DOHH2 (cell line): ENCODE data around the gene KIF26B.

Experiments used
- H3F3A ChIP-seq: fragments of 200-600 bp; sonication (generic), shearing (Covaris generic); 2 replicates; pipeline ENCODE4 v1.6.0; 2016; ENCODE audit warnings: antibody characterized with exemption, mild to moderate bottlenecking; ENCODE audit not compliant: control insufficient read depth, insufficient read depth
- H3K27ac ChIP-seq: fragments of 200-600 bp; sonication (generic); 2 replicates; pipeline ENCODE4 v1.5.1; 2014; ENCODE audit warnings: low read depth, mild to moderate bottlenecking, low read length, moderate library complexity
- H3K27me3 ChIP-seq: fragments of 200-600 bp; sonication (generic); 2 replicates; pipeline ENCODE4 v1.6.1; 2014; ENCODE audit warnings: mild to moderate bottlenecking, low read length, mixed read lengths; ENCODE audit not compliant: control insufficient read depth
- H3K36me3 ChIP-seq: fragments of 200-600 bp; sonication (generic); 2 replicates; pipeline ENCODE4 v1.6.1; 2014; ENCODE audit warnings: mild to moderate bottlenecking, low read length, moderate library complexity, mixed read lengths; ENCODE audit not compliant: control insufficient read depth
- H3K4me1 ChIP-seq: fragments of 200-600 bp; sonication (generic); 2 replicates; pipeline ENCODE4 v1.6.1; 2014; ENCODE audit warnings: mild to moderate bottlenecking, low read length, mixed read lengths; ENCODE audit not compliant: control insufficient read depth
- H3K4me2 ChIP-seq: fragments of 200-600 bp; sonication (generic); 2 replicates; pipeline ENCODE4 v1.6.0; 2014; ENCODE audit warnings: mild to moderate bottlenecking, low read length, moderate library complexity
- H3K4me3 ChIP-seq: fragments of 200-600 bp; sonication (generic); 2 replicates; pipeline ENCODE4 v1.5.1; 2014; ENCODE audit warnings: mild to moderate bottlenecking, low read length, mixed read lengths
- H3K79me2 ChIP-seq: fragments of 200-600 bp; sonication (generic); 2 replicates; pipeline ENCODE4 v1.6.1; 2014; ENCODE audit warnings: mild to moderate bottlenecking, low read length, mixed read lengths; ENCODE audit not compliant: control insufficient read depth
- H3K9me2 ChIP-seq: fragments of 200-600 bp; sonication (generic); replicated peaks from 2 replicates; pipeline ENCODE4 v1.6.1; 2014; ENCODE audit warnings: mild to moderate bottlenecking, low read length, mixed read lengths; ENCODE audit not compliant: control insufficient read depth
- H3K9me3 ChIP-seq: fragments of 200-600 bp; sonication (generic); 2 replicates; pipeline ENCODE4 v1.6.1; 2014; ENCODE audit warnings: antibody characterized with exemption, low read length, mixed read lengths; ENCODE audit not compliant: control insufficient read depth, insufficient read depth
- H4K20me1 ChIP-seq: fragments of 200-600 bp; sonication (generic); 2 replicates; pipeline ENCODE4 v1.6.0; 2014; ENCODE audit warnings: low read depth, mild to moderate bottlenecking, antibody characterized with exemption, low read length, moderate library complexity; ENCODE audit not compliant: control insufficient read depth, insufficient read depth
- EZH2phosphoT487 ChIP-seq: fragments of 200-600 bp; sonication (generic); IDR thresholded peaks from 2 replicates; pipeline ENCODE4 v1.6.1; 2017; ENCODE audit warnings: borderline replicate concordance, mild to moderate bottlenecking, antibody characterized with exemption, low read length, moderate library complexity, mixed read lengths
- TF ChIP-seq, protein P1 (sequence below): fragments of 200-600 bp; sonication (generic); IDR thresholded peaks from one replicate; pipeline ENCODE4 v1.5.1; 2014; ENCODE audit warnings: antibody characterized with exemption, mild to moderate bottlenecking, low read depth, low read length; ENCODE audit not compliant: poor library complexity, severe bottlenecking

KIF26B gene

DNA sequence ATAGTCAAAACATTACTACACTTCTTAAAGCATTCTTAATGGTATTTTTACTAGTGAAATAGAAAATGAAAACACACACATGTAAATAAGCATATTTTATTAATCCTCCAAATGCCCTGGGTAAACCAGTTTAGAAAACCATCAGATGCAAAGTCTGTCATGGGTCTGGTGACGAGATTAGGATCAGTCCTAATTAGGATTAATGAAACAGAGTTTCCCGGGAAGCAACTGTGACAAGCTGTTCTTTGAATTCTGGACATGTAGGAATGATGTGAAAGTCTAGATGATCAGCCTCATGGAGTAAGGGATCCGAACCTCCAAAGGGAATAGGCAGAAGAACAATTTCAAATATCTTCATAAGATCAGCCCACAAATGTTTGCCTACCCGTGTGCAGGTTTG is 250.2 kb downstream of the KIF26B start:
- Histone ChIP-seq H3K27ac (no peak overlapping the region), H3K9me3 (no peaks in the 10 kb centered on the region), H3K9me2 (no peaks in the 10 kb centered on the region), H3K79me2 (no peaks in the 10 kb centered on the region), H3K4me2 (no peak overlapping the region), H3K27me3 (peaks cover 12% of the 10 kb centered on the region; the same call in 1 of the 2 replicates), H3K4me1 (no peaks in the 10 kb centered on the region), H3K36me3 (no peaks in the 10 kb centered on the region), H3K4me3 (no peak overlapping the region), H4K20me1 (no peaks in the 10 kb centered on the region), H3F3A (no peaks in the 10 kb centered on the region)
- TF ChIP-seq, protein P1, sequence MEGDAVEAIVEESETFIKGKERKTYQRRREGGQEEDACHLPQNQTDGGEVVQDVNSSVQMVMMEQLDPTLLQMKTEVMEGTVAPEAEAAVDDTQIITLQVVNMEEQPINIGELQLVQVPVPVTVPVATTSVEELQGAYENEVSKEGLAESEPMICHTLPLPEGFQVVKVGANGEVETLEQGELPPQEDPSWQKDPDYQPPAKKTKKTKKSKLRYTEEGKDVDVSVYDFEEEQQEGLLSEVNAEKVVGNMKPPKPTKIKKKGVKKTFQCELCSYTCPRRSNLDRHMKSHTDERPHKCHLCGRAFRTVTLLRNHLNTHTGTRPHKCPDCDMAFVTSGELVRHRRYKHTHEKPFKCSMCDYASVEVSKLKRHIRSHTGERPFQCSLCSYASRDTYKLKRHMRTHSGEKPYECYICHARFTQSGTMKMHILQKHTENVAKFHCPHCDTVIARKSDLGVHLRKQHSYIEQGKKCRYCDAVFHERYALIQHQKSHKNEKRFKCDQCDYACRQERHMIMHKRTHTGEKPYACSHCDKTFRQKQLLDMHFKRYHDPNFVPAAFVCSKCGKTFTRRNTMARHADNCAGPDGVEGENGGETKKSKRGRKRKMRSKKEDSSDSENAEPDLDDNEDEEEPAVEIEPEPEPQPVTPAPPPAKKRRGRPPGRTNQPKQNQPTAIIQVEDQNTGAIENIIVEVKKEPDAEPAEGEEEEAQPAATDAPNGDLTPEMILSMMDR: no peak
- no peak for TF ChIP-seq EZH2phosphoT487

DNA sequence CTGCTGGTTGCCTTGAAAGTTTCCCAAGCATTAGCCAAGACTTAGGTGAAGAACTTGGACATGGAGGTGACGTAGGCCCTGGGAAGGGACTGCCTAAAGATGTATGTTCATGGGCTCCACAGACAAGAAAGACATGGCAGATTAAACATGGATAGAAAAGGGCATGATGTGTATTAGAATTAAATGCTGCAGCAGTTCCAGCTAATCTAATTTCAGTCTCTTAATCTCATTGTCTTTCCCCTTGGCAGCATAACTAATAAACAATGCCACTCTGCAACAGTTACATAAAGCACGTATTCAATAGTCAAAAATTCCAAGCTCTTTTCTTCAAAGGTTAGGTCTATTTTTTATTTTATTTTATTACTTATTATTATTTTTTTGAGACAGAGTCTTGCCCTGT is 251.6 kb downstream of the KIF26B start:
- Histone ChIP-seq H3F3A (no peaks in the 10 kb centered on the region), H3K4me2 (no peak overlapping the region), H4K20me1 (no peaks in the 10 kb centered on the region), H3K27me3 (peaks cover 12% of the 10 kb centered on the region; the same call in 1 of the 2 replicates), H3K27ac (no peak overlapping the region), H3K9me3 (no peaks in the 10 kb centered on the region), H3K4me3 (no peak overlapping the region), H3K9me2 (no peaks in the 10 kb centered on the region), H3K36me3 (no peaks in the 10 kb centered on the region), H3K79me2 (no peaks in the 10 kb centered on the region), H3K4me1 (no peaks in the 10 kb centered on the region)
- TF ChIP-seq, protein P1: no peak
- no peak for TF ChIP-seq EZH2phosphoT487

DNA sequence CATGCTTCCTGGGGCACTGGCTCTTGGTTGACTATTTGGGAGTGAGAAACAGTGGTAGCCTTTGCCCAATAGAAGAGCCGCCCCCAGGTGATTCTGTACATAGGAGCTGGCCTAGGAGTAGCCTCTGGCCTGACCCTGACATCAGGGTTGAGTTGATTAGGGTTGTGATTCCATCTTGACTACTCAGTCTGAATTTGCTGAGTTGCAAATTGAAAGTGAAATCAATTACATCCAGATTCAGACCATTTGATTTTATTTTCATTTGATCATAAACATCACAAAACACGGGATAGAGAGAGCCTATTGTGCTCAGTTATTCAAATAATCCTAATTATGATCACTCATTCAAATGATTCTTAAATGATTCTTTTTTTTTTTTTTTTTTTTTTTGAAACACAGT is 253.2 kb downstream of the KIF26B start:
- Histone ChIP-seq H3K79me2 (no peaks in the 10 kb centered on the region), H3K9me3 (no peaks in the 10 kb centered on the region), H3K27me3 (peaks cover 12% of the 10 kb centered on the region; the same call in 1 of the 2 replicates), H3F3A (no peaks in the 10 kb centered on the region), H3K4me2 (no peak overlapping the region), H3K27ac (no peak overlapping the region), H3K9me2 (no peaks in the 10 kb centered on the region), H3K4me3 (no peak overlapping the region), H3K36me3 (no peaks in the 10 kb centered on the region), H3K4me1 (no peaks in the 10 kb centered on the region), H4K20me1 (no peaks in the 10 kb centered on the region)
- TF ChIP-seq, protein P1: no peak
- no peak for TF ChIP-seq EZH2phosphoT487
